GM12875 (cell line): Measurements from ENCODE around the gene MMP11.

Experiments
- H3K4me3 ChIP-seq: one replicate; pipeline ENCODE4 v1.5.1; 2011; ENCODE audit warnings: low read depth, low read length, control low read depth
- TF ChIP-seq, protein P1 (sequence below): IDR thresholded peaks from 2 replicates; pipeline ENCODE4 v1.5.1; 2011; ENCODE audit warnings: low read depth, mild to moderate bottlenecking, control low read depth, inconsistent platforms, low read length, moderate library complexity, borderline replicate concordance; ENCODE audit not compliant: insufficient read depth

The MMP11 gene

DNA sequence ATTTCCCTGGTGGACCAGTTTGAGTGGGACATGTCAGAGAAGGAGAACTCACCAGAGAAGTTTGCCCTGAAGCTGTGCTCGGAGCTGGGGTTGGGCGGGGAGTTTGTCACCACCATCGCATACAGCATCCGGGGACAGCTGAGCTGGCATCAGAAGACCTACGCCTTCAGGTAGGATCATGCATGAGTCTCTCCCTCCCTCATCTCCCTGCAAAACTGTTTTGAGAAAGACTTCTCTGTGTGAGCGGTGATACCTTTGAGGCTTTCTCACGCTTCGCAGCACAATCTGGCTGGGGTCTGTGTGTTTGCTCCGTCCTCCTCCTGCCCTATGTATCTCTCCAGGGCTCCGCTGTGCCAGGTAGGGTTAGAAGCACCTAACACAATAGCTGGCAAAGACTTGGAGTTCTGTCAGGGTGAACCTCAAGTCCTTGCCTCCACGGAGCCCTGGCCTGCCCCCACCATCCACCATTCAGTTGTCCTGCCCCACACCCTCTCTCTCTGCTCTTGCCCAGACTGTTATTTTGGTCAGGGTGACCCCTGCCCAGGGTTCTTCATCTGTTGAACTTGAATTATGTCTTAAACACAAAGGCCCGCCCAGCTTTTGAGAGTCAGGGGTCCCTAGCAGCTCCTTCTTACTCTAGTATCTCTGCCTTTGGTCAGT, 52.7 kb downstream of the MMP11 start:
- no peak overlapping the region for H3K4me3 ChIP-seq
- TF ChIP-seq, protein P1, sequence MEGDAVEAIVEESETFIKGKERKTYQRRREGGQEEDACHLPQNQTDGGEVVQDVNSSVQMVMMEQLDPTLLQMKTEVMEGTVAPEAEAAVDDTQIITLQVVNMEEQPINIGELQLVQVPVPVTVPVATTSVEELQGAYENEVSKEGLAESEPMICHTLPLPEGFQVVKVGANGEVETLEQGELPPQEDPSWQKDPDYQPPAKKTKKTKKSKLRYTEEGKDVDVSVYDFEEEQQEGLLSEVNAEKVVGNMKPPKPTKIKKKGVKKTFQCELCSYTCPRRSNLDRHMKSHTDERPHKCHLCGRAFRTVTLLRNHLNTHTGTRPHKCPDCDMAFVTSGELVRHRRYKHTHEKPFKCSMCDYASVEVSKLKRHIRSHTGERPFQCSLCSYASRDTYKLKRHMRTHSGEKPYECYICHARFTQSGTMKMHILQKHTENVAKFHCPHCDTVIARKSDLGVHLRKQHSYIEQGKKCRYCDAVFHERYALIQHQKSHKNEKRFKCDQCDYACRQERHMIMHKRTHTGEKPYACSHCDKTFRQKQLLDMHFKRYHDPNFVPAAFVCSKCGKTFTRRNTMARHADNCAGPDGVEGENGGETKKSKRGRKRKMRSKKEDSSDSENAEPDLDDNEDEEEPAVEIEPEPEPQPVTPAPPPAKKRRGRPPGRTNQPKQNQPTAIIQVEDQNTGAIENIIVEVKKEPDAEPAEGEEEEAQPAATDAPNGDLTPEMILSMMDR = no peak

DNA sequence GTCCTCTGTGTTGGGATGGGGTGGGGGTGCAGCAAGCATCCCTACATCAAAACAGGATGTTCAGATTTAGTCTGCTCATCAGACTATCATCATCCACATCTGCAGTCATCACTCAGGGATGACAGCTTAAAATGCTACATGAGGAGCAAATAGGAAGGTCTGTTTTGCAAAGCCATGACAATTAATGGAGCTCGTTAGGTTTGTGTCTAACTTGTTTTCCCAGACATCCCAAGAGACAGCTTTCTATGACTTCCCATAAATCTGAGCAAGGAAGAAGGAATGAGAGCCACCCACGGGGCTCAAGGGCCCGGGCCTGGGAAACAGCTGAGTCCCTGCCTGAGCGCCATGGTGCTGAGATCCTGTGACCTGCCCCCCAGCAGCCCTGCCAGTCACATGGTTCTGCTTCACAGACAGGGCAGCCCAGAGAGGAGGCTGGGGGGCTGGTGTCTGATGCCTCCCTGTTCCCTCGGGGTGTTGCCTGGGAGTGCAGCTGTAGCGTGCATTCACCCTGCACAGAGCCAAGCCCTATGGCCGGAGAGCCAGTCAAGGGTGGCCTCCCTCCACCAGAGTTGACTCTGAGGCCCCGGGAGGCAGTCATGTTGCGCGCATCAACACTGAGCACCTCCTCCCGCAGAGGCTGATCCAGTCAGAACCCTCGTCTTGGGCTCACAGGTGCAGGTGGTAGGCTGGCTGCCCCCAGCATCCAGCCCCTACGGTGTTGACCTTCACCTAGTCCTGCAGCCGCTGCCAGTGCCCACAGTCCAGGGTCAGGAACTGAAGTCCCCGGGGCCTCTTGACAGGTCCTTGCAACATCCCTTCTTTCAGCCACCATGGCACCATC, 54.1 kb downstream of the MMP11 start:
- no peak overlapping the region for H3K4me3 ChIP-seq

GRCh38 chr22:23827351-23827995, 54.8 kb downstream of the MMP11 start:
- H3K4me3 ChIP-seq = no peak overlapping the region

More for the DNA sequence above, 54.1 kb downstream of the MMP11 start:
- TF ChIP-seq, protein P1 = no peak

GRCh38 chr22:23828800-23829680, 56.4 kb downstream of the MMP11 start:
- TF ChIP-seq, protein P1 = no peak
- H3K4me3 ChIP-seq = no peak overlapping the region

More at GRCh38 chr22:23827351-23827995, 54.8 kb downstream of the MMP11 start:
- TF ChIP-seq, protein P1 = no peak

- TF ChIP-seq, protein P1 = no peak
These were observed 57.3 kb downstream of the MMP11 start for GRCh38 chr22:23829845-23830372.

DNA sequence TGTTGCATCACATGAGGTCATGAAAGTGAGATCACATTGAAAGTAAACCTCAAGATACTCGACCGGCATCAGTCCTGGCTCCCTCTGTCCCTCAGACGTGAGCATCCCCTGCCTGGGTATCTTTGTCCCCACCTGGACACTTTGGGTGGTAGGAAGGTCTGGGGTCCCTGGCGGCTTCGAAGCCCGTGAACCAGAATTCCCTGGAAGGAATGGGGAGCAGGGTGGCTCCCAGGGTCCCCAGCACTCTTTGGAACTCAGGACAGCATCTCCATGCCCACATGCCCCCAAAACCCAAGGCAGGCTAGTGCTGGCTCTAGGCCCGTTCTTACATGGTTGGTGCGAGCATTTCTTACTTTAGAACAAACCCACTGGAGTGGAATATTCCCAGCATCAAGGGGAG, 58.6 kb downstream of the MMP11 start:
- no peak overlapping the region for H3K4me3 ChIP-seq
- TF ChIP-seq, protein P1 = no peak

More at GRCh38 chr22:23829845-23830372, 57.3 kb downstream of the MMP11 start:
- H3K4me3 ChIP-seq = no peak overlapping the region
